ENCODE data around the gene PGBD5.
"Not testable (repeated sequence)": the region's sequence is repeated elsewhere in the genome, so short reads cannot be mapped to it uniquely, and the experiment has no call there.

The PGBD5 gene

GRCh38 chr1:230426246-230427093 is at the start of gene PGBD5:
TSS of gene PGBD5 (minus strand) at chr1:230426332. CDS start at chr1:230425928, 404 bp downstream.
- Mint-ChIP-seq H3K27ac (no peak within 1 kb of the TSS), H3K36me3 (peaks cover 5% of the 10 kb centered on the region), H3K4me3 (peak within 1 kb of the TSS; percentile 80), H3K27me3 (peaks cover 52% of the 10 kb centered on the region), H3K4me1 (ENCODE audit: low read depth) (peaks cover 11% of the 10 kb centered on the region), H3K9me3 (ENCODE audit: low read depth) (no peaks in the 10 kb centered on the region)

- H3K36me3 Mint-ChIP-seq; H3K9me3 Mint-ChIP-seq (ENCODE audit: low read depth): not testable (repeated sequence)
Observed at GRCh38 chr1:230474924-230475323, 48.8 kb upstream of the PGBD5 start.

GRCh38 chr1:230470750-230471149 is 44.6 kb upstream of the PGBD5 start:
- not testable (repeated sequence) for H3K36me3 Mint-ChIP-seq; H3K27ac Mint-ChIP-seq; H3K4me3 Mint-ChIP-seq; H3K4me1 Mint-ChIP-seq (ENCODE audit: low read depth); H3K9me3 Mint-ChIP-seq (ENCODE audit: low read depth)
- H3K27me3 Mint-ChIP-seq: peaks cover 18% of the 10 kb centered on the region

More at GRCh38 chr1:230474924-230475323, 48.8 kb upstream of the PGBD5 start:
- not testable (repeated sequence) for H3K4me1 Mint-ChIP-seq (ENCODE audit: low read depth); H3K4me3 Mint-ChIP-seq; H3K27ac Mint-ChIP-seq
- H3K27me3 Mint-ChIP-seq: peaks cover 26% of the 10 kb centered on the region

GRCh38 chr1:230469271-230469670 is 43.1 kb upstream of the PGBD5 start:
- Mint-ChIP-seq H3K4me3 (no peak overlapping the region), H3K27me3 (peaks cover 12% of the 10 kb centered on the region), H3K9me3 (ENCODE audit: low read depth) (peaks cover 9% of the 10 kb centered on the region), H3K36me3 (peaks cover 2% of the 10 kb centered on the region), H3K27ac (no peak overlapping the region), H3K4me1 (ENCODE audit: low read depth) (no peaks in the 10 kb centered on the region)

- Mint-ChIP-seq H3K4me1 (ENCODE audit: low read depth) (no peaks in the 10 kb centered on the region), H3K4me3 (no peak overlapping the region), H3K36me3 (no peaks in the 10 kb centered on the region), H3K27me3 (peaks cover 9% of the 10 kb centered on the region), H3K27ac (no peak overlapping the region), H3K9me3 (ENCODE audit: low read depth) (peaks cover 6% of the 10 kb centered on the region)
Observed at GRCh38 chr1:230465691-230466090, 39.6 kb upstream of the PGBD5 start.

- Mint-ChIP-seq H3K27ac (no peak overlapping the region), H3K9me3 (ENCODE audit: low read depth) (peaks cover 5% of the 10 kb centered on the region), H3K27me3 (peaks cover 16% of the 10 kb centered on the region), H3K4me3 (no peak overlapping the region), H3K4me1 (ENCODE audit: low read depth) (no peaks in the 10 kb centered on the region), H3K36me3 (no peaks in the 10 kb centered on the region)
Observed at GRCh38 chr1:230464671-230465070, 38.5 kb upstream of the PGBD5 start.

- H3K27ac Mint-ChIP-seq: no peak overlapping the region
- H3K9me3 Mint-ChIP-seq (ENCODE audit: low read depth): no peaks in the 10 kb centered on the region
- no peaks in the 10 kb centered on the region for H3K4me1 Mint-ChIP-seq (ENCODE audit: low read depth)
- H3K4me3 Mint-ChIP-seq: no peak overlapping the region
- peaks cover 15% of the 10 kb centered on the region for H3K27me3 Mint-ChIP-seq
- no peaks in the 10 kb centered on the region for H3K36me3 Mint-ChIP-seq
Observed at GRCh38 chr1:230463760-230464159, 37.6 kb upstream of the PGBD5 start.

GRCh38 chr1:230463326-230463725 is 37.2 kb upstream of the PGBD5 start:
- no peaks in the 10 kb centered on the region for H3K9me3 Mint-ChIP-seq (ENCODE audit: low read depth)
- H3K27ac Mint-ChIP-seq: no peak overlapping the region
- no peaks in the 10 kb centered on the region for H3K4me1 Mint-ChIP-seq (ENCODE audit: low read depth)
- no peaks in the 10 kb centered on the region for H3K36me3 Mint-ChIP-seq
- no peak overlapping the region for H3K4me3 Mint-ChIP-seq
- peaks cover 15% of the 10 kb centered on the region for H3K27me3 Mint-ChIP-seq

GRCh38 chr1:230459465-230459864 is 33.3 kb upstream of the PGBD5 start:
- no peaks in the 10 kb centered on the region for H3K9me3 Mint-ChIP-seq (ENCODE audit: low read depth)
- H3K27ac Mint-ChIP-seq: no peak overlapping the region
- H3K36me3 Mint-ChIP-seq: no peaks in the 10 kb centered on the region
- no peak overlapping the region for H3K4me3 Mint-ChIP-seq
- H3K4me1 Mint-ChIP-seq (ENCODE audit: low read depth): no peaks in the 10 kb centered on the region
- peaks cover 18% of the 10 kb centered on the region for H3K27me3 Mint-ChIP-seq

- H3K4me1 Mint-ChIP-seq (ENCODE audit: low read depth): no peaks in the 10 kb centered on the region
- no peak overlapping the region for H3K27ac Mint-ChIP-seq
Observed at GRCh38 chr1:230458509-230458908, 32.4 kb upstream of the PGBD5 start.

GRCh38 chr1:230456478-230456877 is 30.3 kb upstream of the PGBD5 start:
- Mint-ChIP-seq H3K27ac (no peak overlapping the region), H3K36me3 (no peaks in the 10 kb centered on the region), H3K4me1 (ENCODE audit: low read depth) (no peaks in the 10 kb centered on the region), H3K9me3 (ENCODE audit: low read depth) (no peaks in the 10 kb centered on the region), H3K27me3 (peaks cover 17% of the 10 kb centered on the region), H3K4me3 (no peak overlapping the region)

More at GRCh38 chr1:230458509-230458908, 32.4 kb upstream of the PGBD5 start:
- no peaks in the 10 kb centered on the region for H3K9me3 Mint-ChIP-seq (ENCODE audit: low read depth)
- H3K36me3 Mint-ChIP-seq: no peaks in the 10 kb centered on the region
- peaks cover 17% of the 10 kb centered on the region for H3K27me3 Mint-ChIP-seq
- H3K4me3 Mint-ChIP-seq: no peak overlapping the region

GRCh38 chr1:230455291-230455690 is 29.2 kb upstream of the PGBD5 start:
- peaks cover 10% of the 10 kb centered on the region for H3K27me3 Mint-ChIP-seq
- no peak overlapping the region for H3K27ac Mint-ChIP-seq
- no peaks in the 10 kb centered on the region for H3K4me1 Mint-ChIP-seq (ENCODE audit: low read depth)
- no peaks in the 10 kb centered on the region for H3K36me3 Mint-ChIP-seq
- H3K9me3 Mint-ChIP-seq (ENCODE audit: low read depth): no peaks in the 10 kb centered on the region
- no peak overlapping the region for H3K4me3 Mint-ChIP-seq

- Mint-ChIP-seq H3K4me3 (no peak overlapping the region), H3K27ac (no peak overlapping the region), H3K36me3 (no peaks in the 10 kb centered on the region), H3K9me3 (ENCODE audit: low read depth) (no peaks in the 10 kb centered on the region), H3K27me3 (peaks cover 7% of the 10 kb centered on the region), H3K4me1 (ENCODE audit: low read depth) (no peaks in the 10 kb centered on the region)
Observed at GRCh38 chr1:230453377-230453776, 27.2 kb upstream of the PGBD5 start.

GRCh38 chr1:230441183-230442029 is 15.3 kb upstream of the PGBD5 start:
- Mint-ChIP-seq H3K27me3 (peaks cover 23% of the 10 kb centered on the region), H3K4me3 (no peak overlapping the region), H3K27ac (no peak overlapping the region), H3K4me1 (ENCODE audit: low read depth) (no peaks in the 10 kb centered on the region), H3K36me3 (no peaks in the 10 kb centered on the region), H3K9me3 (ENCODE audit: low read depth) (peaks cover 8% of the 10 kb centered on the region)

- Mint-ChIP-seq H3K36me3 (no peaks in the 10 kb centered on the region), H3K4me1 (ENCODE audit: low read depth) (no peaks in the 10 kb centered on the region), H3K9me3 (ENCODE audit: low read depth) (no peaks in the 10 kb centered on the region)
Observed at GRCh38 chr1:230435108-230435507, 9.0 kb upstream of the PGBD5 start.

More at GRCh38 chr1:230435108-230435507, 9.0 kb upstream of the PGBD5 start:
- peaks cover 8% of the 10 kb centered on the region for H3K27me3 Mint-ChIP-seq
- H3K27ac Mint-ChIP-seq: no peak overlapping the region
- H3K4me3 Mint-ChIP-seq: no peak overlapping the region

Measured in activated naive CD8-positive, alpha-beta T cell (primary cell).